Left cardiac atrium (tissue), 4 donors: ENCODE measurements around the gene OTUD5. TPM values are rescaled to one million over a fixed set of nuclear protein-coding genes. Genes with fewer than 3 reads are reported as not detected.

Experiments used
- ATAC-seq, 2 donors: fragments of 200-7000 bp; cut with Tn5 transposase; one replicate each; pipeline ENCODE4 v1.9.1; 2020; ENCODE audit warnings: mild to moderate bottlenecking in 2 of 2, moderate library complexity in 2 of 2
- DNase-seq: peaks from one replicate; pipeline ENCODE4 v3.0.0-alpha.2; 2020
- intact Hi-C, 2 donors: fragments of 100-400 bp; cut with DNase I; formaldehyde crosslinking; loops; one replicate each; pipeline versions ENCODE4 v1.14.1 to v1.15.1; 2022 to 2023
- total RNA-seq, 2 donors: library from RNA; stranded (reverse); fragmentation: NEBNext Ultra II Directional; extraction: Animal tissue kit (Norgen Biotek cat#: 25700); gene quantifications; one replicate each; pipeline ENCODE4 v1.2.1, GENCODE V29; 2021
- donor health status: DM: no; HTN: yes; CAD: no.
- donor health status: DM: no; HTN: yes; CAD: no; lungs with severe emphysema.
- donor health status: DM: yes; HTN: yes; CAD: no.
- donor health status: Dilated cardiomyopathy.

The OTUD5 gene
- total RNA-seq, 2 donors from 2014 or later: 19.0 to 27.0 TPM

- ATAC-seq (no peak), DNase-seq (no peak)
- intact Hi-C loops: loop anchor here in 1 of 2 donors (5.0 kb wide), 1 partner anchor 68 kb away; the partner anchor contains the start of gene TFE3
Measured at GRCh38 chrX:48974574-48974973, 17.2 kb upstream of the OTUD5 start.

GRCh38 chrX:48974033-48974432 lies 16.6 kb upstream of the OTUD5 start:
- intact Hi-C loops: loop anchor here in 1 of 2 donors (5.0 kb wide), 1 partner anchor 68 kb away; the partner anchor contains the start of gene TFE3
- no peak for ATAC-seq

GRCh38 chrX:48972220-48973164 lies 15.1 kb upstream of the OTUD5 start:
- DNase-seq: peak; percentile 42
- intact Hi-C loops: loop anchor here in 1 of 2 donors (5.0 kb wide), 1 partner anchor 70 kb away; the partner anchor contains the start of gene TFE3

More at GRCh38 chrX:48974033-48974432, 16.6 kb upstream of the OTUD5 start:
- DNase-seq: no peak

GRCh38 chrX:48971249-48972219 lies 14.1 kb upstream of the OTUD5 start, which contains the start of gene KCND1:
TSS of gene KCND1 (minus strand) at chrX:48971844. CDS start at chrX:48970271, 1,573 bp downstream.
- ATAC-seq: peak; percentile 61 to 63
- DNase-seq: peak; percentile 62
- intact Hi-C loops: loop anchor here in 1 of 2 donors (5.0 kb wide), 1 partner anchor 71 kb away; the partner anchor contains the start of gene TFE3

More at GRCh38 chrX:48972220-48973164, 15.1 kb upstream of the OTUD5 start:
- ATAC-seq: peak; percentile 36 to 65

- intact Hi-C loops: no loop called here
- DNase-seq (no peak), ATAC-seq (no peak)
Measured at GRCh38 chrX:48969471-48969870, 12.1 kb upstream of the OTUD5 start.

- intact Hi-C loops: no loop called here
- no peak for DNase-seq
- no peak for ATAC-seq
Measured at GRCh38 chrX:48968377-48968776, 11.0 kb upstream of the OTUD5 start.

- DNase-seq (no peak), ATAC-seq (no peak)
- intact Hi-C loops: no loop called here
Measured at GRCh38 chrX:48966796-48967579, 9.6 kb upstream of the OTUD5 start.

GRCh38 chrX:48965959-48966358 lies 8.6 kb upstream of the OTUD5 start:
- ATAC-seq (no peak), DNase-seq (no peak)
- intact Hi-C loops: no loop called here

- DNase-seq (peak; percentile 49), ATAC-seq (no peak)
- intact Hi-C loops: no loop called here
Measured at GRCh38 chrX:48961585-48962091, 4.2 kb upstream of the OTUD5 start.

GRCh38 chrX:48960291-48960690 lies 2.9 kb upstream of the OTUD5 start:
- no peak for ATAC-seq
- DNase-seq: no peak
- intact Hi-C loops: no loop called here

GRCh38 chrX:48958635-48959094 lies 1.3 kb upstream of the OTUD5 start:
- intact Hi-C loops: no loop called here

GRCh38 chrX:48957827-48958634 lies 624 bp upstream of the OTUD5 start:
- intact Hi-C loops: no loop called here

More at GRCh38 chrX:48958635-48959094, 1.3 kb upstream of the OTUD5 start:
- ATAC-seq: peak; percentile 3 to 14
- DNase-seq: peak; percentile 48

GRCh38 chrX:48956728-48957414 lies 536 bp downstream of the OTUD5 start:
- peak; percentile 39 for DNase-seq
- intact Hi-C loops: no loop called here
- no peak for ATAC-seq

More at GRCh38 chrX:48957827-48958634, 624 bp upstream of the OTUD5 start:
- DNase-seq (peak; percentile 95), ATAC-seq (peak; percentile 89 to 95)

- DNase-seq (no peak), ATAC-seq (no peak)
- intact Hi-C loops: no loop called here
Measured at GRCh38 chrX:48948589-48948988, 8.8 kb downstream of the OTUD5 start.

- intact Hi-C loops: no loop called here
- DNase-seq (peak; percentile 55), ATAC-seq (peak; percentile 60 to 76)
Measured at GRCh38 chrX:48945517-48946348, 11.7 kb downstream of the OTUD5 start.

- DNase-seq (no peak), ATAC-seq (no peak)
- intact Hi-C loops: no loop called here
Measured at GRCh38 chrX:48942895-48943294, 14.5 kb downstream of the OTUD5 start.
